Measurements from ENCODE around the gene RNF214. TPM values are rescaled to one million over a fixed set of nuclear protein-coding genes. Genes with fewer than 3 reads are reported as not detected.
"Not testable (repeated sequence)": the region's sequence is repeated elsewhere in the genome, so short reads cannot be mapped to it uniquely, and the experiment has no call there.

The RNF214 gene
- total and polyA plus RNA-seq, 5 donors: 8.0 to 23.8 (median 21.6) TPM

DNA sequence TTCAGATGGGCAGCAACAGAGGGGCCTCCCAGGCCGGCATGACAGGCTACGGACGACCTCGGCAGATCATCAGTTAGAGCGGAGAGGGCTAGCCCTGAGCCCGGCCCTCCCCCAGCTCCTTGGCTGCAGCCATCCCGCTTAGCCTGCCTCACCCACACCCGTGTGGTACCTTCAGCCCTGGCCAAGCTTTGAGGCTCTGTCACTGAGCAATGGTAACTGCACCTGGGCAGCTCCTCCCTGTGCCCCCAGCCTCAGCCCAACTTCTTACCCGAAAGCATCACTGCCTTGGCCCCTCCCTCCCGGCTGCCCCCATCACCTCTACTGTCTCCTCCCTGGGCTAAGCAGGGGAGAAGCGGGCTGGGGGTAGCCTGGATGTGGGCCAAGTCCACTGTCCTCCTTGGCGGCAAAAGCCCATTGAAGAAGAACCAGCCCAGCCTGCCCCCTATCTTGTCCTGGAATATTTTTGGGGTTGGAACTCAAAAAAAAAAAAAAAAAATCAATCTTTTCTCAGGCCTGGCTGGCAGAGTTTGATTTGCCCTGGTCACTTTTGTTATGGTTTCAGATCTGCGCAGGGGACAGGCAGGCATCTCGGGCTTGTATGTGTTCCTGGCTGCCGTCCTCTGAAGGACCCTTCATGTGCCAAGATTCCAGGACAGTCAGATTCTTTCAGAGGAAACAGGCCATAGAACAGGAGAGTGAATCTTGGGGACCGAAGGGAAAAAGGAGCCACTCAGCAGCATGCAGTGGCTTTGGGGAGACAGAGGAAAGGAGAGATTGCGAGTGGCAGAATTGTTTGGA, 28.0 kb upstream of the RNF214 start:
- H3K27me3 ChIP-seq (ENCODE audit: control insufficient read depth, insufficient read depth): no peaks in the 10 kb centered on the region
- DNase-seq: peak in 2 of 3 donors; percentile 60 to 71
- H3K4me1 ChIP-seq (ENCODE audit: control insufficient read depth, insufficient read depth, low read length): peaks cover 13% of the 10 kb centered on the region
- H3K9me3 ChIP-seq (ENCODE audit: control insufficient read depth, low read length): no peaks in the 10 kb centered on the region
- H3K27ac ChIP-seq (ENCODE audit: low read length): no peak overlapping the region
- 56% methylated on average over 17 of the region's 17 CpGs for WGBS
- ATAC-seq: no peak
- no peak overlapping the region for H3K4me3 ChIP-seq (ENCODE audit: low read length)
- intact Hi-C loops (cut with DNase I): loop anchor here in 1 of 4 donors (5.0 kb wide), 1 partner anchor 72 kb away; no protein-coding TSS in a partner anchor

- intact Hi-C loops (cut with DNase I): loop anchor here in 1 of 4 donors (5.0 kb wide), 1 partner anchor 73 kb away; no protein-coding TSS in a partner anchor
- peak overlapping the region; percentile 71 for H3K27ac ChIP-seq (ENCODE audit: low read length)
- ATAC-seq (no peak), DNase-seq (peak in 2 of 3 donors; percentile 34 to 52)
- no peaks in the 10 kb centered on the region for H3K9me3 ChIP-seq (ENCODE audit: control insufficient read depth, low read length)
- WGBS: 72% methylated on average over 11 of the region's 11 CpGs
- no peaks in the 10 kb centered on the region for H3K27me3 ChIP-seq (ENCODE audit: control insufficient read depth, insufficient read depth)
- H3K4me3 ChIP-seq (ENCODE audit: low read length): no peak overlapping the region
- H3K4me1 ChIP-seq (ENCODE audit: control insufficient read depth, insufficient read depth, low read length): peaks cover 13% of the 10 kb centered on the region
Measured at GRCh38 chr11:117205211-117205818, 27.2 kb upstream of the RNF214 start.

DNA sequence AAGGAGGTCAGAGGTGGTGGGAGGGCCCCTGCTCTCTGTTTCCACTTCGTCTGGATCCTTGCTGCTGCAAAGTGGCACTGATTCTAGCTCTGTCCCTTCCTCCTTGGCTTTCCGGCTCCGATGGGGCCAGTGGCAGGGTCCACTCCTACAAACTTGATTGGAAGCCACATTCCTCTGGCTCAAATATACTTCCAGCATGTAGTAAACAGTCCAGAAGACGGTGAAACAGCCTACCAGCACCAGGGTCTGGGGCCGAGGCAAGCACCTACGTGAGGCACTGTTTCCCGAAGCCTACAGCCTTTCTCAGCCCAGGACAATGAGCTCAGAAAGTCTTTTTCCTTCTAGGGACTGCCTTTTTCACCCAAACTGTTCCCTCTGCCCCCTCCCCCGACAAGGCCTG, 26.4 kb upstream of the RNF214 start:
- Histone ChIP-seq H3K4me1 (ENCODE audit: control insufficient read depth, insufficient read depth, low read length) (peaks cover 13% of the 10 kb centered on the region), H3K27ac (ENCODE audit: low read length) (peak overlapping the region; percentile 5)
- 60% methylated on average over 8 of the region's 8 CpGs for whole genome bisulfite sequencing
- intact Hi-C loops (cut with DNase I): loop anchor here in 1 of 4 donors (5.0 kb wide), 1 partner anchor 74 kb away; no protein-coding TSS in a partner anchor
- ATAC-seq: peak in 1 of 2 donors; percentile 1
- H3K4me3 ChIP-seq (ENCODE audit: low read length); H3K9me3 ChIP-seq (ENCODE audit: control insufficient read depth, low read length); H3K27me3 ChIP-seq (ENCODE audit: control insufficient read depth, insufficient read depth): not testable (repeated sequence)
- peak in 2 of 3 donors; percentile 33 to 62 for DNase-seq

GRCh38 chr11:117206859-117207258, 25.6 kb upstream of the RNF214 start:
- intact Hi-C loops (cut with DNase I): loop anchor here in 1 of 4 donors (5.0 kb wide), 1 partner anchor 75 kb away; no protein-coding TSS in a partner anchor
- peaks cover 11% of the 10 kb centered on the region for H3K4me1 ChIP-seq (ENCODE audit: control insufficient read depth, insufficient read depth, low read length)
- H3K4me3 ChIP-seq (ENCODE audit: low read length); H3K9me3 ChIP-seq (ENCODE audit: control insufficient read depth, low read length); H3K27ac ChIP-seq (ENCODE audit: low read length); H3K27me3 ChIP-seq (ENCODE audit: control insufficient read depth, insufficient read depth): not testable (repeated sequence)
- DNase-seq: peak in 2 of 3 donors; percentile 41 to 57
- 78% methylated on average over 6 of the region's 11 CpGs for WGBS
- ATAC-seq: peak; percentile 12 to 38

DNA sequence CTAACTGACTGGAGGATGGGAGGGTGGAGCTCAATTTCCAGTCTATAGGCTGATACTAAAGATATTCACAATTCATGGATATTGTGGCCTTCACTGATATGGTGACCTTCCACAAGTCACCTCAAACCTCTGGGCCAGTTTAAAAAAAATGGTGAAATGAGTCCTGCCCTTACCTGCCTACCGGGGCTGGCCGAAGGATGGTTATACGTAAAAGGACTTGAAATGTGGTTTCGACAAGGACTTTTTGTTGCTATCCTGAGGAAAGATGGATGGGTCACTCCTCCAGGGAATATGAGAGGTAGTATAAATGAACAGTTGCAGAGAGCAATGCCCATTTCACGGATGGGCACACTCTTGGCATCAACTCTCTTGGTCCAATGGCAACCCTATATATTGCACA, 25.0 kb upstream of the RNF214 start:
- 94% methylated on average over 5 of the region's 5 CpGs for WGBS
- H3K27me3 ChIP-seq (ENCODE audit: control insufficient read depth, insufficient read depth); H3K9me3 ChIP-seq (ENCODE audit: control insufficient read depth, low read length); H3K27ac ChIP-seq (ENCODE audit: low read length); H3K4me3 ChIP-seq (ENCODE audit: low read length); H3K4me1 ChIP-seq (ENCODE audit: control insufficient read depth, insufficient read depth, low read length); ATAC-seq: not testable (repeated sequence)
- intact Hi-C loops (cut with DNase I): loop anchor here in 1 of 4 donors (5.0 kb wide), 1 partner anchor 75 kb away; no protein-coding TSS in a partner anchor
- peak in 2 of 3 donors; percentile 20 to 22 for DNase-seq

- H3K4me3 ChIP-seq (ENCODE audit: low read length); H3K27me3 ChIP-seq (ENCODE audit: control insufficient read depth, insufficient read depth); H3K9me3 ChIP-seq (ENCODE audit: control insufficient read depth, low read length); H3K4me1 ChIP-seq (ENCODE audit: control insufficient read depth, insufficient read depth, low read length); H3K27ac ChIP-seq (ENCODE audit: low read length): not testable (repeated sequence)
- 86% methylated on average over 9 of the region's 13 CpGs for WGBS
- intact Hi-C loops (cut with DNase I): loop anchor here in 1 of 4 donors (5.0 kb wide), 1 partner anchor 76 kb away; no protein-coding TSS in a partner anchor
- peak; percentile 47 to 73 (median 63) for DNase-seq
- ATAC-seq: peak in 1 of 2 donors; percentile 8
Measured at GRCh38 chr11:117208710-117209109, 23.8 kb upstream of the RNF214 start.

DNA sequence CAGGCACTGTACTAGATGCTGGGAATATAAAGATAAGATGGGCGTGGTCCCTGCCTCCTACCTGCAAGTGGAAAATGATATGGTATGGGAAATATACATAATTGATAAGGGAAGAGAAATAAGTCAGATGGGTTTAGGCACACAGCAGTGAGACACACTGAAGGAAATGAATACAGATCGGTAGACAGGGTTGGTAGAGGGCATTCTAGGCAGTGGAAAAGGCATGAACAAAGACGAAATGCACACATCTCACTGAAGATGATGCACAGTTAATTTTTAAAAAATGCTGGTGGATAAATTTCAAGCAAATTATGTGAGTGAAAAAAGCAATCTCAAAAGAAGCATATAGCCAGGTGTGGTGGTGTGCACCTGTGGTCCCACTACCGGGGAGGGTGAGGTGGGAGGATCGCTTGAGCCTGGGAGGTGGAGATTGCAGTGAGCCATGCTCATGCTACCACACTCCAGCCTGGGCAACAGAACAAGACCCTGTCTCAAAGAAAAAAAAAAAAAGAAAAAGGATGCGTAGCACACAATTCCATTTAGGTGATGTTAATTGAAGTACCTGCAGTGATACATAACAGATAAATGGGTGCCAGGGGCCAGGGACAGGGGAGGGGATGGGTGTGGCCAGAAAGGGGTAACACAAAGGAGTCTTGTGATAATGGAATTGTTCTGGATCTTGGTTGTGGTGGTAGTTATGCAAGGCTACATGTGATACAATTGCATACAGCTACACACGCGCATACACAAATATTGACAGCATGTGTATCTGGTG, 22.9 kb upstream of the RNF214 start:
- H3K27ac ChIP-seq (ENCODE audit: low read length); H3K27me3 ChIP-seq (ENCODE audit: control insufficient read depth, insufficient read depth); H3K9me3 ChIP-seq (ENCODE audit: control insufficient read depth, low read length); ATAC-seq; H3K4me3 ChIP-seq (ENCODE audit: low read length); H3K4me1 ChIP-seq (ENCODE audit: control insufficient read depth, insufficient read depth, low read length): not testable (repeated sequence)
- intact Hi-C loops (cut with DNase I): loop anchor here in 1 of 4 donors (5.0 kb wide), 1 partner anchor 77 kb away; no protein-coding TSS in a partner anchor
- 88% methylated on average over 7 of the region's 8 CpGs for whole genome bisulfite sequencing
- peak; percentile 16 to 51 (median 18) for DNase-seq

DNA sequence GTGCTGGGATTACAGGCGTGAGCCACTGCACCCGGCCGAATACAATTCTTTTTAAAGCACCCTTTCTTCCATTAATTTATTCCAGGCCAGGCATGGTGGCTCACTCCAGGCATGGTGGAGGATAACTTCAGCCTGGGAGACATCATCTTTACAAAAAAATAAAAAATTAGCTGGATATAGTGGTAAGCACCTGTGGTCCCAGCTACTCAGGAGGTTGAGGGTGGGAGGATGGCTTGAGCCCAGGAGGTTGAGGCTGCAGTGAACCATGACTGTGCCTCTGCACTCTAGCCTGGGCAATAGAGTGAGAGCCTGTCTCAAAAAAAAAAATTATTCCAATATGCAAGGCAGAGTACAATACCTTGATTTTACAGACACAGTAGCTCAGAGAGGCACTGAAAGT, 21.9 kb upstream of the RNF214 start:
- Histone ChIP-seq H3K4me3 (ENCODE audit: low read length) (no peak overlapping the region), H3K4me1 (ENCODE audit: control insufficient read depth, insufficient read depth, low read length) (no peaks in the 10 kb centered on the region), H3K27me3 (ENCODE audit: control insufficient read depth, insufficient read depth) (no peaks in the 10 kb centered on the region), H3K27ac (ENCODE audit: low read length) (no peak overlapping the region), H3K9me3 (ENCODE audit: control insufficient read depth, low read length) (no peaks in the 10 kb centered on the region)
- DNase-seq: peak in 1 of 3 donors; percentile 11
- WGBS: 97% methylated on average over 3 of the region's 3 CpGs
- no peak for ATAC-seq
- intact Hi-C loops (cut with DNase I): no loop called here

DNA sequence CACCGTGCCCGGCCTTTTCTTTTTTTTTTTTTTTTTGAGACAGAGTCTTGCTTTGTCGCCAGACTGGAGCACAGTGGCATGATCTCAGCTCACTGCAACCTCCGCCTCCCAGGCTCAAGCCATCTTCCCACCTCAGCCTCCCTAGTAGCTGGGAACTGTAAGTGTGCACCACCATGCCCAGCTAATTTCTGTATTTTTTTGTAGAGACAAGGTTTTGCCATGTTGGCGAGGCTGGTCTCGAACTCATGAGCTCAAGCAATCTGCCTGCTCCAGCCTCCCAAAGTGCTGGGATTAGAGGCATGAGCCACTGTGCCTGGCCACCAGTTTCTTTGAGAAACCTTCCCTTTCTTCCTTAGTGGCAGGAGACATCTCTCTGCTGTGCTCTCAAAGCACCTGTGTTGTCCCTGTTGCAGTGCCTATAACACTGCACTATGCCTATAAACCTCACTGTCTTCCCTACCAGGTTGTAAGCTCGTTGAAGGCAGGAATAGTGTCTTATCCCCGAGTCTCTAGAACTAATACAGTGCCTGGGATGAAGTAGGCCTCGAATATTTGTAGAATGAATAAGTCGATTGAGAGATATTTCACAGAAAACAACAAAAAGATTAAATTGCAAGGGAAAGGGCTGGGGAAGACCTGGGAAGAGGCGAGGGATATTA, 19.6 kb upstream of the RNF214 start:
- intact Hi-C loops (cut with DNase I): no loop called here
- peak in 1 of 3 donors; percentile 27 for DNase-seq
- Histone ChIP-seq H3K9me3 (ENCODE audit: control insufficient read depth, low read length) (no peaks in the 10 kb centered on the region), H3K27ac (ENCODE audit: low read length) (no peak overlapping the region), H3K4me3 (ENCODE audit: low read length) (no peak overlapping the region), H3K4me1 (ENCODE audit: control insufficient read depth, insufficient read depth, low read length) (peaks cover 5% of the 10 kb centered on the region), H3K27me3 (ENCODE audit: control insufficient read depth, insufficient read depth) (no peaks in the 10 kb centered on the region)
- 96% methylated on average over 9 of the region's 11 CpGs for WGBS
- ATAC-seq: no peak

- no peak for DNase-seq
- Histone ChIP-seq H3K27ac (ENCODE audit: low read length) (no peak overlapping the region), H3K27me3 (ENCODE audit: control insufficient read depth, insufficient read depth) (no peaks in the 10 kb centered on the region), H3K4me1 (ENCODE audit: control insufficient read depth, insufficient read depth, low read length) (peaks cover 15% of the 10 kb centered on the region), H3K4me3 (ENCODE audit: low read length) (no peak overlapping the region), H3K9me3 (ENCODE audit: control insufficient read depth, low read length) (no peaks in the 10 kb centered on the region)
- WGBS: 88% methylated on average over 7 of the region's 7 CpGs
- intact Hi-C loops (cut with DNase I): loop anchor here in 1 of 4 donors (5.0 kb wide), 1 partner anchor 32 kb away; no protein-coding TSS in a partner anchor
- ATAC-seq: no peak
Measured at GRCh38 chr11:117214404-117215110, 17.9 kb upstream of the RNF214 start.
